ENCODE measurements around the gene TES.
A peak's percentile ranks its signal among the peaks of the same experiment; 100 is the strongest.

TES gene

GRCh38 chr7:116219834-116220233, 9.5 kb downstream of the TES start:
- DNase-seq (ENCODE audit: low spot score) = no peak

GRCh38 chr7:116222501-116222900, 12.2 kb downstream of the TES start:
- DNase-seq (ENCODE audit: low spot score) = no peak

GRCh38 chr7:116223588-116223987, 13.2 kb downstream of the TES start:
- no peak for DNase-seq (ENCODE audit: low spot score)

GRCh38 chr7:116224492-116225098, 14.3 kb downstream of the TES start:
- no peak for DNase-seq (ENCODE audit: low spot score)

- no peak for DNase-seq (ENCODE audit: low spot score)
These were observed 15.5 kb downstream of the TES start for GRCh38 chr7:116225860-116226259.

- DNase-seq (ENCODE audit: low spot score) = no peak
These were observed 16.3 kb downstream of the TES start for GRCh38 chr7:116226664-116227063.

GRCh38 chr7:116227678-116228239, 17.4 kb downstream of the TES start:
- peak; percentile 32 for DNase-seq (ENCODE audit: low spot score)

GRCh38 chr7:116228241-116228640, 17.9 kb downstream of the TES start:
- DNase-seq (ENCODE audit: low spot score) = no peak

GRCh38 chr7:116229366-116229765, 19.0 kb downstream of the TES start:
- no peak for DNase-seq (ENCODE audit: low spot score)

- DNase-seq (ENCODE audit: low spot score) = no peak
These were observed 20.1 kb downstream of the TES start for GRCh38 chr7:116230191-116231005.

GRCh38 chr7:116231543-116231942, 21.2 kb downstream of the TES start:
- DNase-seq (ENCODE audit: low spot score) = no peak

GRCh38 chr7:116231949-116232348, 21.6 kb downstream of the TES start:
- DNase-seq (ENCODE audit: low spot score) = no peak

- DNase-seq (ENCODE audit: low spot score) = no peak
These were observed 22.0 kb downstream of the TES start for GRCh38 chr7:116232350-116232749.

GRCh38 chr7:116232920-116233319, 22.6 kb downstream of the TES start:
- DNase-seq (ENCODE audit: low spot score) = no peak

GRCh38 chr7:116234517-116235200, 24.3 kb downstream of the TES start:
- DNase-seq (ENCODE audit: low spot score) = no peak

GRCh38 chr7:116235380-116235779, 25.0 kb downstream of the TES start:
- no peak for DNase-seq (ENCODE audit: low spot score)

GRCh38 chr7:116236020-116236630, 25.8 kb downstream of the TES start:
- DNase-seq (ENCODE audit: low spot score) = no peak

GRCh38 chr7:116239020-116239419, 28.7 kb downstream of the TES start:
- DNase-seq (ENCODE audit: low spot score) = no peak

- DNase-seq (ENCODE audit: low spot score) = no peak
These were observed 29.1 kb downstream of the TES start for GRCh38 chr7:116239434-116239833.

- DNase-seq (ENCODE audit: low spot score) = no peak
These were observed 29.8 kb downstream of the TES start for GRCh38 chr7:116240024-116240668.

- DNase-seq (ENCODE audit: low spot score) = no peak
These were observed 31.0 kb downstream of the TES start for GRCh38 chr7:116241291-116241690.

GRCh38 chr7:116242178-116242577, 31.8 kb downstream of the TES start:
- no peak for DNase-seq (ENCODE audit: low spot score)
